Stomach (tissue), 9 donors: Measurements from ENCODE around the gene DENND2D. TPM values are rescaled to one million over a fixed set of nuclear protein-coding genes. Genes with fewer than 3 reads are reported as not detected.
A peak's percentile ranks its signal among the peaks of the same experiment; 100 is the strongest.

Source experiments
- DNase-seq, 2 donors: peaks; one replicate each; pipeline versions ENCODE4 v3.0.0 to v3.0.0-alpha.2; 2013 to 2019
- H3K27ac ChIP-seq, 5 donors: fragments of 200-600 bp in 4 of 5; sonication (generic) in 4 of 5; one replicate each; pipeline ENCODE4 v1.5.1; 2013 to 2019; ENCODE audit warnings: mild to moderate bottlenecking in 1 of 5, moderate library complexity in 1 of 5
- H3K27me3 ChIP-seq, 3 donors: fragments of 200-600 bp; sonication (generic); one replicate each; pipeline ENCODE4 v1.5.1; 2017 to 2019; ENCODE audit warnings: mixed run types in 1 of 3
- H3K36me3 ChIP-seq, 4 donors: fragments of 200-600 bp; sonication (generic); 1 replicate in 3 of 4; 2 replicates in 1 of 4; pipeline ENCODE4 v1.5.1; 2016 to 2019
- H3K4me1 ChIP-seq, 4 donors: fragments of 200-600 bp; sonication (generic); one replicate each; pipeline ENCODE4 v1.5.1; 2016 to 2019
- H3K4me3 ChIP-seq, 4 donors: fragments of 200-600 bp; sonication (generic) in 3 of 4; one replicate each; pipeline ENCODE4 v1.5.1; 2016 to 2019; ENCODE audit warnings: mild to moderate bottlenecking in 1 of 4
- H3K9me3 ChIP-seq, 4 donors: fragments of 200-600 bp; sonication (generic); one replicate each; pipeline ENCODE4 v1.5.1; 2016 to 2019
- CTCF ChIP-seq, 7 experiments: fragments of 450-650 bp in 4 of 7; fragments of 200-600 bp in 3 of 7; sonication (generic) in 3 of 7; IDR thresholded peaks; one replicate each; pipeline ENCODE4 v1.5.1; 2016 to 2019; ENCODE audit warnings: antibody characterized with exemption in 7 of 7, control low read depth in 2 of 7, mild to moderate bottlenecking in 1 of 7
- EP300 ChIP-seq: sonication (generic); formaldehyde crosslinking; IDR thresholded peaks from one replicate; pipeline ENCODE4 v1.6.1; 2017; ENCODE audit warnings: antibody characterized with exemption
- POLR2A ChIP-seq, 4 donors: fragments of 450-650 bp; IDR thresholded peaks; one replicate each; pipeline ENCODE4 v1.6.1; 2016; ENCODE audit warnings: antibody characterized with exemption in 4 of 4, control low read depth in 2 of 4, mild to moderate bottlenecking in 1 of 4, moderate library complexity in 1 of 4
- POLR2AphosphoS5 ChIP-seq, 3 donors: sonication (generic); formaldehyde crosslinking; IDR thresholded peaks; one replicate each; pipeline ENCODE4 v1.6.1; 2016; ENCODE audit warnings: antibody characterized with exemption in 3 of 3
- WGBS, 5 donors: extraction: QIAGEN DNeasy Blood & Tissue Kit in 3 of 5; methylation state at CpG; one replicate each; pipeline versions ENCODE4 v1.1.5 to v1.1.7; 2013 to 2018; 5-methylcytosine and 5-hydroxymethylcytosine counted together
- intact Hi-C: fragments of 100-400 bp; cut with DNase I; formaldehyde crosslinking; loops from one replicate; pipeline ENCODE4 v1.15.1; 2023; ENCODE audit warnings: low total_unique reads
- polyA plus RNA-seq, 3 donors: library from polyadenylated mRNA; stranded (reverse); fragments of 200-250 nt; gene quantifications; one replicate each; pipeline ENCODE4 v1.2.3, GENCODE V29; 2013
- small RNA-seq, 4 donors: library from RNA; depleted of rRNA; stranded (forward); fragments of <200 nt; gene quantifications; one replicate each; pipeline ENCODE3, GENCODE V24; 2016
- total RNA-seq, 5 donors: library from RNA; depleted of rRNA; stranded (reverse); fragments of >200 nt; gene quantifications; one replicate each; pipeline versions ENCODE4 v1.1.0 to v1.2.3, GENCODE V29; 2014 to 2016
- donor health status: healthy with polysubstance abuse.
- donor health status: Bipolar disorder and iron deficiency.
- donor health status: healthy.

Gene DENND2D
- total and polyA plus RNA-seq, 8 donors: 24.6 to 121 (median 39.5) TPM

DNA sequence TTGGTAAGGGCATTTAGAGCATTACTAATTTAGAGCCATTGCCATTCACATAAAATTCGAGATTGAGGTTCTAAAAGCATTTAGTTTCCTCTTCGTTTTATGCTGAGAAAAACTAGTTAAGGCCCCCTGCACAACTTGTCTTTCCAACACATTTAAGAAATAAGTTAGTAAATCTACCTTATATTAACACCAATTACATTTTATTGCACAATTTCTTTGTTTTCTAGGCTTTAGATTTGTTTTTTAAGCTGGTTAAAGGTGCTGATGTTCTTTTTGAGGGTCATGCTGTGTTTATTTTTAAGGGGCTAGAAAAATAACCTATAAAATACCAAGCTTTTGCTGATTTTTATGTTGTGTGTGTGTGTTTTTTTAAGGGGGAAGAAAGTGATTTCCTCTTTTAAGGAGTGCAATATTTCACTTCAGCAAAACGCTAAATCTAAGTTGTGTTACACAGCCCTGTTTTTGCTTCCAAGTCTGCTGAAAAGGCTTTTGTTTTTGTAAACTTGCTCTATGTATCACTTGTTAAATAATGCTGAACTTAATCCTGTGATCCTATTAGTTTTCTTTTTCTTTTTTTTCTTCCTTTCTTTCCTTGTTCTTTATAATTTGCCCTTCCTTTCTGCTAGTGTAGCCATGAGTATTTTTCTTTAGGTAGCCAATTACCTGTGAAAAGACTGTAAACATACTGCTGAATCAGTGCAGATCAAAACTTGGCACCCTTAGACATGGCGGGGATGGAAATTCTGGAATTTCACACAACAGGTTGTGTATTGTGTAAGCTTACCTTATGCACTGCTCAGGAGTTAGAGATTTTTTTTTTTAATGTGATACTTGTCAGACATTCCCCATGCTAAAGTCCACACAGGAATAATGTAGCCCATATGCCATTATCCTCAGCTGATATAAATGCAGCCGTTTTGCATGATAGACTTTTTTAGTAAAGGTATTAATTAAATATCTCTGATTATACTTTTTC is 58.9 kb downstream of the DENND2D start:
- Histone ChIP-seq H3K4me1 (peaks cover 18 to 55% (median 44%) of the 10 kb centered on the region in 4 donors), H3K27ac (peak overlapping the region in 2 of 5 donors; percentile 97), H3K9me3 (no peaks in the 10 kb centered on the region), H3K36me3 (peaks cover 0 to 16% (median 2%) of the 10 kb centered on the region in 4 donors), H3K27me3 (no peaks in the 10 kb centered on the region), H3K4me3 (peak overlapping the region; percentile 85 to 96 (median 92))
- WGBS, 5 donors: 23 to 28% (median 26%) methylated on average over 5 of the region's 5 CpGs
- intact Hi-C loops: no loop called here
- DNase-seq: peak in 1 of 2 donors; percentile 23
- no peak for TF ChIP-seq POLR2AphosphoS5 (IDR thresholded peaks at IDR 0.05)
- TF ChIP-seq CTCF (IDR thresholded peaks at IDR 0.05): no peak
- no peak for TF ChIP-seq EP300
- no peak for TF ChIP-seq POLR2A (IDR thresholded peaks at IDR 0.05)

DNA sequence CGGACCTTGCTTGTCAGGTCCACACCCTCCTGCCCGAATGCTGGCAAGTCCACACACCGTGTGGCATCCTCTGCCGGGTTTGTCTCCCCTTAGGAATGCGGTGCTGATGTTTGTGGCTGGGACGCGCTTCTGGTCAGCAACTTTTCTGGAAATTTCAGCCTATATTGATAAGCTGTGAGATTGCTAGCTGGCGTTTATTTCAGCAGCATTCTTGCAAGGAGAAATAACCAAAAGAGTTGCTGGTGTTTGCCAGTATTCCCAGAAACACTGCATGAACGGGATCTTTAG is 59.8 kb downstream of the DENND2D start:
- Histone ChIP-seq H3K4me1 (peaks cover 18 to 46% (median 41%) of the 10 kb centered on the region in 4 donors), H3K27ac (peak overlapping the region; percentile 78 to 97 (median 95)), H3K4me3 (peak overlapping the region; percentile 85 to 96 (median 92)), H3K27me3 (no peaks in the 10 kb centered on the region), H3K36me3 (peaks cover 3 to 23% (median 10%) of the 10 kb centered on the region in 4 donors), H3K9me3 (no peaks in the 10 kb centered on the region)
- peak in 1 of 2 donors; percentile 58 for DNase-seq
- TF ChIP-seq POLR2A (IDR thresholded peaks at IDR 0.05): no peak
- no peak for TF ChIP-seq POLR2AphosphoS5 (IDR thresholded peaks at IDR 0.05)
- no peak for TF ChIP-seq CTCF (IDR thresholded peaks at IDR 0.05)
- no peak for TF ChIP-seq EP300
- intact Hi-C loops: no loop called here
- WGBS, 5 donors: 0% methylated on average over 6 to 9 of the region's 9 CpGs

- peak in 1 of 4 donors; percentile 4 for TF ChIP-seq POLR2A (IDR thresholded peaks at IDR 0.05)
- TF ChIP-seq POLR2AphosphoS5 (IDR thresholded peaks at IDR 0.05): peak; percentile 81 to 91 (median 87)
- no peak for TF ChIP-seq EP300
- Histone ChIP-seq H3K4me3 (peak within 1 kb of the TSS; percentile 85 to 96 (median 92)), H3K4me1 (peaks cover 18 to 46% (median 41%) of the 10 kb centered on the region in 4 donors), H3K36me3 (peaks cover 3 to 23% (median 15%) of the 10 kb centered on the region in 4 donors), H3K9me3 (no peaks in the 10 kb centered on the region), H3K27ac (peak within 1 kb of the TSS; percentile 78 to 97 (median 95)), H3K27me3 (no peaks in the 10 kb centered on the region)
- 0% methylated on average over 43 to 68 of the region's 68 CpGs for WGBS, 5 donors
- intact Hi-C loops: no loop called here
- peak; percentile 95 to 99 for DNase-seq
Measured at GRCh38 chr1:111139956-111140679, 60.3 kb downstream of the DENND2D start, which contains the start of the genes CEPT1 and DRAM2. CEPT1 (plus strand) TSS chr1:111140223; CDS start chr1:111147715, 7,492 bp downstream. DRAM2 (minus strand) TSS chr1:111140093; CDS start chr1:111131554, 8,539 bp downstream.

- DNase-seq: peak; percentile 30 to 85
- peaks cover 18 to 46% (median 41%) of the 10 kb centered on the region in 4 donors for H3K4me1 ChIP-seq
- H3K4me3 ChIP-seq: peak overlapping the region; percentile 85 to 96 (median 92)
- H3K27ac ChIP-seq: peak overlapping the region; percentile 78 to 97 (median 95)
- peaks cover 3 to 26% (median 18%) of the 10 kb centered on the region in 4 donors for H3K36me3 ChIP-seq
- H3K27me3 ChIP-seq: no peaks in the 10 kb centered on the region
- intact Hi-C loops: no loop called here
- TF ChIP-seq POLR2AphosphoS5 (IDR thresholded peaks at IDR 0.05): no peak
- no peak for TF ChIP-seq EP300
- TF ChIP-seq CTCF (IDR thresholded peaks at IDR 0.05): no peak
- no peak for TF ChIP-seq POLR2A (IDR thresholded peaks at IDR 0.05)
- WGBS, 5 donors: 0 to 1% (median 0%) methylated on average over 23 to 33 of the region's 33 CpGs
- no peaks in the 10 kb centered on the region for H3K9me3 ChIP-seq
Measured at GRCh38 chr1:111139324-111139955, 61.0 kb downstream of the DENND2D start.

Small RNAs within 50 kb of the gene (small RNA-seq; reads per million reads assigned to genes)
- gene AL355816.1: 0 reads per million in 4 donors

Other genes with a start within 250 kb of the DENND2D start
- gene LRIF1, start 236.7 kb downstream of the DENND2D start, total RNA-seq: 10 to 100 TPM in 1 of 5 donors, 1 to 10 TPM in 4; 2.0 to 22.8 (median 5.5) TPM
- gene LRIF1, start 236.7 kb downstream of the DENND2D start, polyA plus RNA-seq: 1 to 10 TPM; 5.3 to 6.9 (median 5.9) TPM
- 100 to 1,000 TPM in 1 of 5 donors, 10 to 100 TPM in 2, 1 to 10 TPM in 2; 2.6 to 420 (median 43.1) TPM for gene DRAM2, start 60.6 kb downstream of the DENND2D start, total RNA-seq
- 10 to 100 TPM; 27.8 to 48.1 (median 31.7) TPM for gene DRAM2, start 60.6 kb downstream of the DENND2D start, polyA plus RNA-seq
- gene CEPT1, start 60.4 kb downstream of the DENND2D start, total RNA-seq: 10 to 100 TPM in 3 of 5 donors, 1 to 10 TPM in 2; 4.6 to 71.4 (median 22.8) TPM
- gene CEPT1, start 60.4 kb downstream of the DENND2D start, polyA plus RNA-seq: 10 to 100 TPM in 2 of 3 donors, 1 to 10 TPM in 1; 6.1 to 16.2 (median 10.8) TPM
- gene CHI3L2, start 27.1 kb upstream of the DENND2D start, total RNA-seq: 10 to 100 TPM in 1 of 5 donors, 1 to 10 TPM in 1, not detected in 3; 2.8 to 28.1 TPM
- gene CHI3L2, start 27.1 kb upstream of the DENND2D start, polyA plus RNA-seq: 1 to 10 TPM; 1.4 to 5.7 (median 2.3) TPM
- gene CHIA, start 90.2 kb upstream of the DENND2D start, total RNA-seq: 10 to 100 TPM in 1 of 5 donors, 1 to 10 TPM in 3, not detected in 1; 3.9 to 23.2 (median 8.4) TPM
- 100 to 1,000 TPM in 2 of 3 donors, 10 to 100 TPM in 1; 69.0 to 604 (median 288) TPM for gene CHIA, start 90.2 kb upstream of the DENND2D start, polyA plus RNA-seq
- gene OVGP1, start 227.1 kb upstream of the DENND2D start, total RNA-seq: 10 to 100 TPM in 1 of 5 donors, 1 to 10 TPM in 2, under 1 TPM in 1, not detected in 1; 0.45 to 18.5 (median 1.8) TPM
- gene OVGP1, start 227.1 kb upstream of the DENND2D start, polyA plus RNA-seq: 1 to 10 TPM in 1 of 3 donors, under 1 TPM in 2; 0.50 to 2.8 (median 0.76) TPM
- gene WDR77, start 248.6 kb upstream of the DENND2D start, total RNA-seq: 10 to 100 TPM in 4 of 5 donors, 1 to 10 TPM in 1; 5.8 to 31.2 (median 13.8) TPM
- 10 to 100 TPM; 18.5 to 25.3 (median 25.1) TPM for gene WDR77, start 248.6 kb upstream of the DENND2D start, polyA plus RNA-seq
- 100 to 1,000 TPM in 3 of 5 donors, 10 to 100 TPM in 2; 21.6 to 362 (median 190) TPM for gene ATP5PB, start 248.8 kb upstream of the DENND2D start, total RNA-seq
- gene ATP5PB, start 248.8 kb upstream of the DENND2D start, polyA plus RNA-seq: 100 to 1,000 TPM; 207 to 373 (median 332) TPM